ENCODE measurements around the gene SNX13.
"Not testable (repeated sequence)": the region's sequence is repeated elsewhere in the genome, so short reads cannot be mapped to it uniquely, and the experiment has no call there.

Gene SNX13

DNA sequence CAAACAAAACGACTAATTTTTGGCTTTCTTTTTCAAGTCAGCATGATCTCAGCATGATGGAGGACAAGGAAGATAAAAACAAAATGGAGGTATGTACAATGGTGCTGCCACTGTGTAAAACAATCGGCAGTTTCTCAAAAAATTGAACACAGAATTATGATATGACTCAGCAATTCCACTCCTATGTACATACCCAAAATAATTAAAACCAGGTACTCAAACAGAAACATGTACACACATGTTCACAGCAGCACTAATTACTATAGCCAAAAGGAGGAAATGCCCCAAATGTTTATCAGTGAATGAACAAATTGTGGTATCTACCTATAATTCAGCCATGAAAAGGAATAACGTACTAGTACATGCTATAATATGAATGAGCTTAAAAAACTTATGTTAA is 29.9 kb downstream of the SNX13 start:
- H3K27me3 ChIP-seq (ENCODE audit: insufficient read depth, low read depth): no peaks in the 10 kb centered on the region
- H3K4me3 ChIP-seq (IDR thresholded peaks at IDR 0.05; ENCODE audit: insufficient read depth, low read depth, low read length): no peak overlapping the region
- peaks cover 9% of the 10 kb centered on the region for H3K4me1 ChIP-seq (ENCODE audit: low read depth, poor library complexity, severe bottlenecking)
- no peak overlapping the region for H3K9ac ChIP-seq
- no peak overlapping the region for H3K27ac ChIP-seq
- H3K36me3 ChIP-seq (ENCODE audit: insufficient read depth): no peaks in the 10 kb centered on the region
- H2AFZ ChIP-seq (ENCODE audit: low read depth): no peak overlapping the region
- H3K79me2 ChIP-seq (ENCODE audit: insufficient read depth, low read depth): peaks cover 46% of the 10 kb centered on the region; the same call in 1 of the 2 replicates
- TF ChIP-seq, protein P1, sequence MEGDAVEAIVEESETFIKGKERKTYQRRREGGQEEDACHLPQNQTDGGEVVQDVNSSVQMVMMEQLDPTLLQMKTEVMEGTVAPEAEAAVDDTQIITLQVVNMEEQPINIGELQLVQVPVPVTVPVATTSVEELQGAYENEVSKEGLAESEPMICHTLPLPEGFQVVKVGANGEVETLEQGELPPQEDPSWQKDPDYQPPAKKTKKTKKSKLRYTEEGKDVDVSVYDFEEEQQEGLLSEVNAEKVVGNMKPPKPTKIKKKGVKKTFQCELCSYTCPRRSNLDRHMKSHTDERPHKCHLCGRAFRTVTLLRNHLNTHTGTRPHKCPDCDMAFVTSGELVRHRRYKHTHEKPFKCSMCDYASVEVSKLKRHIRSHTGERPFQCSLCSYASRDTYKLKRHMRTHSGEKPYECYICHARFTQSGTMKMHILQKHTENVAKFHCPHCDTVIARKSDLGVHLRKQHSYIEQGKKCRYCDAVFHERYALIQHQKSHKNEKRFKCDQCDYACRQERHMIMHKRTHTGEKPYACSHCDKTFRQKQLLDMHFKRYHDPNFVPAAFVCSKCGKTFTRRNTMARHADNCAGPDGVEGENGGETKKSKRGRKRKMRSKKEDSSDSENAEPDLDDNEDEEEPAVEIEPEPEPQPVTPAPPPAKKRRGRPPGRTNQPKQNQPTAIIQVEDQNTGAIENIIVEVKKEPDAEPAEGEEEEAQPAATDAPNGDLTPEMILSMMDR (conservative IDR thresholded peaks at IDR 0.05; ENCODE audit: low read depth, low read length): no peak
- no peaks in the 10 kb centered on the region for H4K20me1 ChIP-seq (ENCODE audit: insufficient read depth)
- H3K4me2 ChIP-seq: no peak overlapping the region

DNA sequence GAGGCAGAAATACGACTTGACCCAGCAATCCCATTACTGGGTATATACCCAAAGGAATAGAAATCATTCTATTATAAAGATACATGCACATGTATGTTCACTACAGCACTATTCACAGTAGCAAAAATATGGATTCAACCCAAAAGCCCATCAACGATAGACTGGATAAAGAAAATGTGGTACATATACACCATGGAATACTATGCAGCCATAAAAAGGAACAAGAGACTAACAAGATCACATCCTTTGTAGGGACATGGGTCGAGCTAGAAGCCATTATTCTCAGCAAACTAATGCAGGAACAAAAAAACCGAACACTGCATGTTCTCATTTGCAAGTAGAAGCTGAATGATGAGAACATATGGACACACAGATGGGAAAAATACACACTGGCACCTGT is 31.0 kb downstream of the SNX13 start:
- H3K27ac ChIP-seq; H3K36me3 ChIP-seq (ENCODE audit: insufficient read depth); H2AFZ ChIP-seq (ENCODE audit: low read depth); H3K4me1 ChIP-seq (ENCODE audit: low read depth, poor library complexity, severe bottlenecking); H3K4me3 ChIP-seq (IDR thresholded peaks at IDR 0.05; ENCODE audit: insufficient read depth, low read depth, low read length); H3K27me3 ChIP-seq (ENCODE audit: insufficient read depth, low read depth); H3K4me2 ChIP-seq; H4K20me1 ChIP-seq (ENCODE audit: insufficient read depth); H3K9ac ChIP-seq: not testable (repeated sequence)
- H3K79me2 ChIP-seq (ENCODE audit: insufficient read depth, low read depth): peaks cover 39% of the 10 kb centered on the region; the same call in 1 of the 2 replicates

DNA sequence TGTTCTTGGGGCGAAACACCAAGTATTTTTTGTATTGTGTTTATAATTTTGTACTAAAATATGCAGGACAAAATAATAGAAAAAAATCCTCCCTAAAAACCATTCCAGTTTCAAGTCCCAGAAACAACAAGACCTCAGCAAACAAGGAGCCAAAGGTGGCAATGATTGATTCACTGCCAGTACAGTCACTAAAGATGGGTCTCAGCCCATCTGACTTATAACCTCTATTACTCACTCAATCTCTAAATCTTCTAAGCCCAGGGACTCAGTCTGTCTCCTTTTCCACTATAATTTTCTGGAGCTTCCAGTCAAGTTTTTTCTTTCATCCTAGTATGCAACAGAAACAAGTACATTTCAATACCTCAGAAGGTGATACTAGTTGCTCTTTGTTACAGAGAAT is 33.3 kb downstream of the SNX13 start:
- no peak overlapping the region for H3K9ac ChIP-seq
- H3K4me3 ChIP-seq (IDR thresholded peaks at IDR 0.05; ENCODE audit: insufficient read depth, low read depth, low read length): no peak overlapping the region
- H3K79me2 ChIP-seq (ENCODE audit: insufficient read depth, low read depth): peaks cover 19% of the 10 kb centered on the region; the same call in 1 of the 2 replicates
- H4K20me1 ChIP-seq (ENCODE audit: insufficient read depth): no peaks in the 10 kb centered on the region
- H3K4me1 ChIP-seq (ENCODE audit: low read depth, poor library complexity, severe bottlenecking): peaks cover 7% of the 10 kb centered on the region
- H3K36me3 ChIP-seq (ENCODE audit: insufficient read depth): no peaks in the 10 kb centered on the region
- no peak overlapping the region for H3K27ac ChIP-seq
- TF ChIP-seq, protein P1 (conservative IDR thresholded peaks at IDR 0.05; ENCODE audit: low read depth, low read length): no peak
- no peaks in the 10 kb centered on the region for H3K27me3 ChIP-seq (ENCODE audit: insufficient read depth, low read depth)
- no peak overlapping the region for H3K4me2 ChIP-seq
- no peak overlapping the region for H2AFZ ChIP-seq (ENCODE audit: low read depth)

DNA sequence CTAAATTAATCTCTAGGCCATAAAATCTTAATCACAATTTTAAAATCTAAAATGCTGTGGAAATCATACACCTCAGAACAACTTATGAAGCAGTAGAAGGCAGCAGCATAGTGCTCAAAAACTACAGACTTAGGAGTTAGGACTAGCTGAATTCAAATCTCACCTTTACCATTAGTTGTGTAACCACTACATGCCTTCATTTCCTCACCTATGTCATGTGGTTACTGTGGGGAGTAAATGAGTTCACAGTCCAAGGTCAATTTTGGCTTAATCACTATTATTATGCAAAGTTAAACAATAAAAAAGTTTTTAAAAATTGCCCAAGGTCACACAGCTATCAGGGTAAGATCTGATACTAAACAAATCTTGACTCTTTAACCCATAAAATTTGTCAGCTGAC is 37.0 kb downstream of the SNX13 start:
- no peaks in the 10 kb centered on the region for H3K36me3 ChIP-seq (ENCODE audit: insufficient read depth)
- TF ChIP-seq, protein P1 (conservative IDR thresholded peaks at IDR 0.05; ENCODE audit: low read depth, low read length): no peak
- H3K4me2 ChIP-seq: no peak overlapping the region
- H4K20me1 ChIP-seq (ENCODE audit: insufficient read depth): no peaks in the 10 kb centered on the region
- no peak overlapping the region for H3K4me3 ChIP-seq (IDR thresholded peaks at IDR 0.05; ENCODE audit: insufficient read depth, low read depth, low read length)
- H3K9ac ChIP-seq: no peak overlapping the region
- H3K4me1 ChIP-seq (ENCODE audit: low read depth, poor library complexity, severe bottlenecking): peaks cover 7% of the 10 kb centered on the region
- H3K27ac ChIP-seq: no peak overlapping the region
- H3K79me2 ChIP-seq (ENCODE audit: insufficient read depth, low read depth): peaks cover 13% of the 10 kb centered on the region; the same call in 1 of the 2 replicates
- H2AFZ ChIP-seq (ENCODE audit: low read depth): no peak overlapping the region
- no peaks in the 10 kb centered on the region for H3K27me3 ChIP-seq (ENCODE audit: insufficient read depth, low read depth)

DNA sequence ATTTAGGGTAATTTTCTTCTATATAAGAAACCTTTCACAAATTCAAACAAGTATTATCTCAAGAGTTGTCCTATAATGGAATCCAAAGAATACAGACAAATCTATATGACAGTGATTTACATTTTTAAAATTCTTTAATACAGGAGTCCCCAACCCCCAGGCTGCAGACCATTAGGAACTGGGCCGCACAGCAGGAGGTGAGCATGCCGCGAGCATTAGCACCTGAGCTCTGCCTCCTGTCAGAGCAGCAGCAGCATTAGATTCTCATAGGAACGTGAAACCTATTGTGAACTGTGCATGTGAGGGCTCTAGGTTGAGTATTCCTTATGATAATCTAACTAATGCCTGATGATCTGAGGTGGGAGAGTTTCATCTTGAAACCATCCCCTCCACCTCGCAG is 37.7 kb downstream of the SNX13 start:
- Histone ChIP-seq H3K79me2 (ENCODE audit: insufficient read depth, low read depth) (peaks cover 11% of the 10 kb centered on the region; the same call in 1 of the 2 replicates), H3K9ac (no peak overlapping the region)
- TF ChIP-seq, protein P1 (conservative IDR thresholded peaks at IDR 0.05; ENCODE audit: low read depth, low read length): no peak

More for the DNA sequence above, 37.7 kb downstream of the SNX13 start:
- no peak overlapping the region for H3K27ac ChIP-seq
- no peaks in the 10 kb centered on the region for H3K27me3 ChIP-seq (ENCODE audit: insufficient read depth, low read depth)
- H3K4me3 ChIP-seq (IDR thresholded peaks at IDR 0.05; ENCODE audit: insufficient read depth, low read depth, low read length): no peak overlapping the region
- no peak overlapping the region for H3K4me2 ChIP-seq
- no peaks in the 10 kb centered on the region for H4K20me1 ChIP-seq (ENCODE audit: insufficient read depth)
- H3K4me1 ChIP-seq (ENCODE audit: low read depth, poor library complexity, severe bottlenecking): peaks cover 7% of the 10 kb centered on the region
- no peaks in the 10 kb centered on the region for H3K36me3 ChIP-seq (ENCODE audit: insufficient read depth)
- no peak overlapping the region for H2AFZ ChIP-seq (ENCODE audit: low read depth)

Measured in KMS-11 (cell line).